HepG2 (cell line): Measurements from ENCODE around the gene CDH1. TPM values are rescaled to one million over a fixed set of nuclear protein-coding genes. Genes with fewer than 3 reads are reported as not detected.
A peak's percentile ranks its signal among the peaks of the same experiment; 100 is the strongest.

ENCODE experiments used
- GZF1 ChIP-seq: sonication (generic); formaldehyde crosslinking; IDR thresholded peaks from 2 replicates; pipeline ENCODE4 v1.5.1; 2020; ENCODE audit warnings: mild to moderate bottlenecking, missing genetic modification reagents
- HDAC1 ChIP-seq: sonication (generic); formaldehyde crosslinking; IDR thresholded peaks from 2 replicates; pipeline ENCODE4 v1.5.1; 2020; ENCODE audit warnings: mild to moderate bottlenecking, missing genetic modification reagents
- NR2C2 ChIP-seq: sonication (generic); formaldehyde crosslinking; IDR thresholded peaks from 2 replicates; pipeline ENCODE4 v1.4.0; 2020; ENCODE audit warnings: missing genetic modification reagents, mild to moderate bottlenecking, moderate library complexity, borderline replicate concordance
- PATZ1 ChIP-seq: sonication (generic); formaldehyde crosslinking; IDR thresholded peaks from 2 replicates; pipeline ENCODE4 v1.4.0; 2020; ENCODE audit warnings: missing genetic modification reagents
- REL ChIP-seq: sonication (generic); formaldehyde crosslinking; conservative IDR thresholded peaks from 2 replicates; pipeline ENCODE4 v1.8.0; 2022; ENCODE audit warnings: mild to moderate bottlenecking, missing genetic modification reagents, moderate library complexity
- ZC3H13 ChIP-seq: sonication (generic); formaldehyde crosslinking; IDR thresholded peaks from 2 replicates; pipeline ENCODE4 v1.8.1; 2023; ENCODE audit warnings: mild to moderate bottlenecking, missing genetic modification reagents, moderate library complexity
- ZNF121 ChIP-seq: sonication (generic); formaldehyde crosslinking; IDR thresholded peaks from 2 replicates; pipeline ENCODE4 v1.5.0; 2020; ENCODE audit warnings: mild to moderate bottlenecking, missing genetic modification reagents
- ZNF678 ChIP-seq: sonication (generic); formaldehyde crosslinking; IDR thresholded peaks from 2 replicates; pipeline ENCODE4 v1.4.0; 2020; ENCODE audit warnings: mild to moderate bottlenecking, missing genetic modification reagents
- ZNF747 ChIP-seq: sonication (generic); formaldehyde crosslinking; IDR thresholded peaks from 2 replicates; pipeline ENCODE4 v1.8.1; 2023; ENCODE audit warnings: missing genetic modification reagents, mild to moderate bottlenecking, borderline replicate concordance
- ZNF879 ChIP-seq: sonication (generic); formaldehyde crosslinking; IDR thresholded peaks from 2 replicates; pipeline ENCODE4 v1.8.1; 2023; ENCODE audit warnings: missing genetic modification reagents
- polyA plus RNA-seq, 8 experiments: library from polyadenylated mRNA; depleted of rRNA in 3 of 8; stranded (reverse) in 7 of 8; unstranded in 1 of 8; fragments of >200 nt; fragmentation: Illumina TruSeq in 4 of 8; extraction: Trizol in 4 of 8; gene quantifications; 2 replicates each; pipeline versions ENCODE4 v1.2.1 to v1.2.3, GENCODE V29; 2011 to 2016; ENCODE audit warnings: low read depth in 4 of 8, missing spikeins in 1 of 8, mixed read lengths in 1 of 8; ENCODE audit not compliant: insufficient read depth in 1 of 8
- total RNA-seq, 5 experiments: library from RNA; depleted of rRNA; stranded (reverse); fragments of >200 nt; fragmentation: Illumina TruSeq; extraction: Trizol; gene quantifications; 2 replicates each; pipeline ENCODE4 v1.2.3, GENCODE V29; 2016; ENCODE audit warnings: low read depth in 1 of 5
- TF ChIP-seq, protein P1 (sequence below): sonication (generic); formaldehyde crosslinking; conservative IDR thresholded peaks from 2 replicates; pipeline ENCODE4 v1.4.0; 2020; ENCODE audit warnings: missing genetic modification reagents
- TF ChIP-seq, protein P2 (sequence below): sonication (generic); formaldehyde crosslinking; IDR thresholded peaks from 2 replicates; pipeline ENCODE4 v1.4.0; 2020; ENCODE audit warnings: missing genetic modification reagents
- TF ChIP-seq, protein P3 (sequence below), 2 experiments: sonication (generic) in 1 of 2; formaldehyde crosslinking in 1 of 2; IDR thresholded peaks; 2 replicates each; pipeline versions ENCODE4 v1.5.1 to v1.6.1; 2011 to 2020; ENCODE audit warnings: borderline replicate concordance in 1 of 2, low read depth in 1 of 2, low read length in 1 of 2, mild to moderate bottlenecking in 1 of 2, missing genetic modification reagents in 1 of 2, moderate library complexity in 1 of 2

Gene CDH1
- total and polyA plus RNA-seq, 2 of the 13 experiments (the other 11 are each of a cell fraction or from before 2014, with no cell fraction given) = 0.95 to 9.8 TPM

- TF ChIP-seq ZNF678 (CRISPR knock-in tag) = no peak
- peak; percentile 43; the same call in 1 of the 2 replicates for TF ChIP-seq GZF1
- TF ChIP-seq, protein P1, sequence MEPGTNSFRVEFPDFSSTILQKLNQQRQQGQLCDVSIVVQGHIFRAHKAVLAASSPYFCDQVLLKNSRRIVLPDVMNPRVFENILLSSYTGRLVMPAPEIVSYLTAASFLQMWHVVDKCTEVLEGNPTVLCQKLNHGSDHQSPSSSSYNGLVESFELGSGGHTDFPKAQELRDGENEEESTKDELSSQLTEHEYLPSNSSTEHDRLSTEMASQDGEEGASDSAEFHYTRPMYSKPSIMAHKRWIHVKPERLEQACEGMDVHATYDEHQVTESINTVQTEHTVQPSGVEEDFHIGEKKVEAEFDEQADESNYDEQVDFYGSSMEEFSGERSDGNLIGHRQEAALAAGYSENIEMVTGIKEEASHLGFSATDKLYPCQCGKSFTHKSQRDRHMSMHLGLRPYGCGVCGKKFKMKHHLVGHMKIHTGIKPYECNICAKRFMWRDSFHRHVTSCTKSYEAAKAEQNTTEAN (CRISPR knock-in tag) = no peak
- TF ChIP-seq, protein P2, sequence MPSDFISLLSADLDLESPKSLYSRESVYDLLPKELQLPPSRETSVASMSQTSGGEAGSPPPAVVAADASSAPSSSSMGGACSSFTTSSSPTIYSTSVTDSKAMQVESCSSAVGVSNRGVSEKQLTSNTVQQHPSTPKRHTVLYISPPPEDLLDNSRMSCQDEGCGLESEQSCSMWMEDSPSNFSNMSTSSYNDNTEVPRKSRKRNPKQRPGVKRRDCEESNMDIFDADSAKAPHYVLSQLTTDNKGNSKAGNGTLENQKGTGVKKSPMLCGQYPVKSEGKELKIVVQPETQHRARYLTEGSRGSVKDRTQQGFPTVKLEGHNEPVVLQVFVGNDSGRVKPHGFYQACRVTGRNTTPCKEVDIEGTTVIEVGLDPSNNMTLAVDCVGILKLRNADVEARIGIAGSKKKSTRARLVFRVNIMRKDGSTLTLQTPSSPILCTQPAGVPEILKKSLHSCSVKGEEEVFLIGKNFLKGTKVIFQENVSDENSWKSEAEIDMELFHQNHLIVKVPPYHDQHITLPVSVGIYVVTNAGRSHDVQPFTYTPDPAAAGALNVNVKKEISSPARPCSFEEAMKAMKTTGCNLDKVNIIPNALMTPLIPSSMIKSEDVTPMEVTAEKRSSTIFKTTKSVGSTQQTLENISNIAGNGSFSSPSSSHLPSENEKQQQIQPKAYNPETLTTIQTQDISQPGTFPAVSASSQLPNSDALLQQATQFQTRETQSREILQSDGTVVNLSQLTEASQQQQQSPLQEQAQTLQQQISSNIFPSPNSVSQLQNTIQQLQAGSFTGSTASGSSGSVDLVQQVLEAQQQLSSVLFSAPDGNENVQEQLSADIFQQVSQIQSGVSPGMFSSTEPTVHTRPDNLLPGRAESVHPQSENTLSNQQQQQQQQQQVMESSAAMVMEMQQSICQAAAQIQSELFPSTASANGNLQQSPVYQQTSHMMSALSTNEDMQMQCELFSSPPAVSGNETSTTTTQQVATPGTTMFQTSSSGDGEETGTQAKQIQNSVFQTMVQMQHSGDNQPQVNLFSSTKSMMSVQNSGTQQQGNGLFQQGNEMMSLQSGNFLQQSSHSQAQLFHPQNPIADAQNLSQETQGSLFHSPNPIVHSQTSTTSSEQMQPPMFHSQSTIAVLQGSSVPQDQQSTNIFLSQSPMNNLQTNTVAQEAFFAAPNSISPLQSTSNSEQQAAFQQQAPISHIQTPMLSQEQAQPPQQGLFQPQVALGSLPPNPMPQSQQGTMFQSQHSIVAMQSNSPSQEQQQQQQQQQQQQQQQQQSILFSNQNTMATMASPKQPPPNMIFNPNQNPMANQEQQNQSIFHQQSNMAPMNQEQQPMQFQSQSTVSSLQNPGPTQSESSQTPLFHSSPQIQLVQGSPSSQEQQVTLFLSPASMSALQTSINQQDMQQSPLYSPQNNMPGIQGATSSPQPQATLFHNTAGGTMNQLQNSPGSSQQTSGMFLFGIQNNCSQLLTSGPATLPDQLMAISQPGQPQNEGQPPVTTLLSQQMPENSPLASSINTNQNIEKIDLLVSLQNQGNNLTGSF (CRISPR knock-in tag) = no peak
- peak; percentile 79 for TF ChIP-seq PATZ1 (CRISPR knock-in tag)
- peak; percentile 57; the same call in 1 of the 2 replicates for TF ChIP-seq ZNF121 (CRISPR knock-in tag)
- TF ChIP-seq, protein P3, sequence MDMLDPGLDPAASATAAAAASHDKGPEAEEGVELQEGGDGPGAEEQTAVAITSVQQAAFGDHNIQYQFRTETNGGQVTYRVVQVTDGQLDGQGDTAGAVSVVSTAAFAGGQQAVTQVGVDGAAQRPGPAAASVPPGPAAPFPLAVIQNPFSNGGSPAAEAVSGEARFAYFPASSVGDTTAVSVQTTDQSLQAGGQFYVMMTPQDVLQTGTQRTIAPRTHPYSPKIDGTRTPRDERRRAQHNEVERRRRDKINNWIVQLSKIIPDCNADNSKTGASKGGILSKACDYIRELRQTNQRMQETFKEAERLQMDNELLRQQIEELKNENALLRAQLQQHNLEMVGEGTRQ (IDR thresholded peaks at IDR 0.05; ENCODE audit: low read depth, low read length) = no peak
- TF ChIP-seq, protein P3 (CRISPR knock-in tag; IDR thresholded peaks at IDR 0.05; ENCODE audit: borderline replicate concordance) = no peak
- no peak for TF ChIP-seq REL (CRISPR knock-in tag)
- TF ChIP-seq ZNF879 (CRISPR knock-in tag) = no peak
- no peak for TF ChIP-seq ZC3H13 (CRISPR knock-in tag)
- peak; percentile 44; the same call in 1 of the 2 replicates for TF ChIP-seq NR2C2 (CRISPR knock-in tag)
- no peak for TF ChIP-seq ZNF747 (CRISPR knock-in tag)
- peak; percentile 76; the same call in 1 of the 2 replicates for TF ChIP-seq HDAC1 (CRISPR knock-in tag)
Measured at GRCh38 chr16:68707340-68708152, 29.5 kb upstream of the CDH1 start (continued).
